ENCODE data around the gene PTEN. TPM values are rescaled to one million over a fixed set of nuclear protein-coding genes. Genes with fewer than 3 reads are reported as not detected.
A peak's percentile ranks its signal among the peaks of the same experiment; 100 is the strongest.

Gene PTEN
- total RNA-seq, 1 donor from 2014 or later, result 72.7 TPM

- Mint-ChIP-seq H3K9me3 (peaks cover 5% of the 10 kb centered on the region), H3K27ac (peak overlapping the region; percentile 48), H3K4me1 (peaks cover 6% of the 10 kb centered on the region), H3K27me3 (ENCODE audit: low read depth) (no peaks in the 10 kb centered on the region), H3K36me3 (no peaks in the 10 kb centered on the region), H3K4me3 (no peak overlapping the region)
- no peak for DNase-seq (ENCODE audit: low spot score in 2 of 2, unreplicated experiment in 2 of 2)
- no peak for TF ChIP-seq CTCF (IDR thresholded peaks at IDR 0.05; ENCODE audit: unreplicated experiment)
Measured at GRCh38 chr10:87973635-87974034, 110.2 kb downstream of the PTEN start.

DNA sequence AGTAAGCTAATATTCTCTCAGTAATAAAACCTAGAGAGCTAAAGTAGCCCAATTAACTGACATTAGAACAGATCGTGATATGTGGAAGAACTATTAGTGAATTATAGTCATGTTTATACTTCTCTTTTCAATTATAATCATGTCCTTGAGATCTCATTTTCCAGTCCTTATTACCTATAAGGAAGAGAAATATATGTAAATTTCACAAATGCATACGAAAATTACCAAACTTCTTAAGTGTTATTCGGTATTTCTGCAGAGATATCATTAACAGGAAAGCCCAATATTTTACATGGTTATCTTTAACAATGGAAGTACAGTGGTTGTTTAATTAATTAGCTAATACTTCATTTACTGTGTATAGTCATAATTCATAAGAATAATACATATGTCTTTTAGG lies 110.7 kb downstream of the PTEN start:
- H3K9me3 Mint-ChIP-seq, result peaks cover 5% of the 10 kb centered on the region
- TF ChIP-seq CTCF (IDR thresholded peaks at IDR 0.05; ENCODE audit: unreplicated experiment), result no peak
- peaks cover 11% of the 10 kb centered on the region for H3K4me1 Mint-ChIP-seq
- no peak overlapping the region for H3K27ac Mint-ChIP-seq
- H3K36me3 Mint-ChIP-seq, result no peaks in the 10 kb centered on the region
- no peak for DNase-seq (ENCODE audit: low spot score in 2 of 2, unreplicated experiment in 2 of 2)
- H3K27me3 Mint-ChIP-seq (ENCODE audit: low read depth), result no peaks in the 10 kb centered on the region
- H3K4me3 Mint-ChIP-seq, result no peak overlapping the region

DNA sequence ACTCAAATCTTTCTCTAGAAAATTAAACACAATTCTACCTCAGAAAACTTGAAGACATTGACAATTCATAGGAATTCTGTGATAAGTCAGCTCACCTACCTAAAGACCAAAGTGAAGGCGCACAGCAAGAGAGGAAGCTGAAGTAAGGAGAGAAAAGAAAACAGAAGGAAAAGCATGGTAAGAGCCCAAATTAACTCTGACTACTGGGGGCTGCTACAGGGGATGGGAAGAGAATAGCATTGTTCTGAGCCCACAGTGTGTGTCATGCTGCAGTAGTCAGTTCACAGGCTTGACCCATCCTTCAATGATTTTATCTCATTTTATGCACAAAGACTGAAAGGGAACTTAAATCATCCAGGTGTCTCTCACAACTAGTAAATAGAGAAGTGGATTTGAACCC lies 111.3 kb downstream of the PTEN start:
- no peak for TF ChIP-seq CTCF (IDR thresholded peaks at IDR 0.05; ENCODE audit: unreplicated experiment)
- H3K27me3 Mint-ChIP-seq (ENCODE audit: low read depth), result no peaks in the 10 kb centered on the region
- H3K27ac Mint-ChIP-seq, result no peak overlapping the region
- DNase-seq (ENCODE audit: low spot score in 2 of 2, unreplicated experiment in 2 of 2), result no peak
- no peaks in the 10 kb centered on the region for H3K36me3 Mint-ChIP-seq
- no peak overlapping the region for H3K4me3 Mint-ChIP-seq
- peaks cover 16% of the 10 kb centered on the region for H3K4me1 Mint-ChIP-seq
- H3K9me3 Mint-ChIP-seq, result peaks cover 5% of the 10 kb centered on the region

GRCh38 chr10:87976101-87976743 lies 112.8 kb downstream of the PTEN start:
- H3K27me3 Mint-ChIP-seq (ENCODE audit: low read depth), result no peaks in the 10 kb centered on the region
- DNase-seq (ENCODE audit: low spot score in 2 of 2, unreplicated experiment in 2 of 2), result no peak
- peaks cover 16% of the 10 kb centered on the region for H3K4me1 Mint-ChIP-seq
- H3K27ac Mint-ChIP-seq, result no peak overlapping the region
- no peaks in the 10 kb centered on the region for H3K36me3 Mint-ChIP-seq
- H3K4me3 Mint-ChIP-seq, result no peak overlapping the region
- H3K9me3 Mint-ChIP-seq, result peaks cover 5% of the 10 kb centered on the region
- TF ChIP-seq CTCF (IDR thresholded peaks at IDR 0.05; ENCODE audit: unreplicated experiment), result no peak

- H3K36me3 Mint-ChIP-seq, result no peaks in the 10 kb centered on the region
- H3K27me3 Mint-ChIP-seq (ENCODE audit: low read depth), result no peaks in the 10 kb centered on the region
- no peak for DNase-seq (ENCODE audit: low spot score in 2 of 2, unreplicated experiment in 2 of 2)
- H3K4me3 Mint-ChIP-seq, result no peak overlapping the region
- no peak for TF ChIP-seq CTCF (IDR thresholded peaks at IDR 0.05; ENCODE audit: unreplicated experiment)
- H3K4me1 Mint-ChIP-seq, result peaks cover 16% of the 10 kb centered on the region
- H3K9me3 Mint-ChIP-seq, result no peaks in the 10 kb centered on the region
- H3K27ac Mint-ChIP-seq, result no peak overlapping the region
Measured at GRCh38 chr10:87978166-87978565, 114.7 kb downstream of the PTEN start.

DNA sequence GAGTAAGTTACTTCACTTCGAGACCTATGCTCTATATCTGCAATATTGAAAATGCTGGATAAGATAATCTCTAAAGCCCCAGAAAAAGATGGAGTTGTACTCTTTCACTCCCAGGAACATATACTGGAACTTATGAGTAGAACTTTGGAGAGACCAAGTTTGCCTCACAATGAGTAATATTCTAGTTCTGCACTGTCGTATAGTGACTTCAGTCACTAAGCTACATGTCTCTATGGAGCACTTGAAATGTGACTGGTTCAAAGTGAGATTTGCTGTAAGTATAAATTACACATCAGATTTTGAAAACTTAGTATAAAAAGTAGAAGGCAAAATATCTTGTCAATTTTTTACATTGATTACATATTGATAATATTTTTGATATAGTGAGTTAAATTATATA lies 116.4 kb downstream of the PTEN start:
- H3K4me3 Mint-ChIP-seq, result no peak overlapping the region
- no peaks in the 10 kb centered on the region for H3K36me3 Mint-ChIP-seq
- H3K27me3 Mint-ChIP-seq (ENCODE audit: low read depth), result no peaks in the 10 kb centered on the region
- TF ChIP-seq CTCF (IDR thresholded peaks at IDR 0.05; ENCODE audit: unreplicated experiment), result no peak
- peaks cover 6% of the 10 kb centered on the region for H3K9me3 Mint-ChIP-seq
- peaks cover 11% of the 10 kb centered on the region for H3K4me1 Mint-ChIP-seq
- DNase-seq (ENCODE audit: low spot score in 2 of 2, unreplicated experiment in 2 of 2), result no peak
- H3K27ac Mint-ChIP-seq, result no peak overlapping the region

Data from mesothelial cell of epicardium (in vitro differentiated cells).